Measurements from ENCODE around the gene MAP7D2.
A peak's percentile ranks its signal among the peaks of the same experiment; 100 is the strongest.

Gene MAP7D2

GRCh38 chrX:20005883-20006282 is 110.8 kb downstream of the MAP7D2 start:
- no peak overlapping the region for H3K4me3 ChIP-seq (ENCODE audit: low read depth, low read length)

GRCh38 chrX:20001588-20001987 is 115.1 kb downstream of the MAP7D2 start:
- no peak overlapping the region for H3K27ac ChIP-seq (ENCODE audit: low read depth, low read length)
- peaks cover 3% of the 10 kb centered on the region; the same call in 1 of the 2 replicates for H3K27me3 ChIP-seq (ENCODE audit: control insufficient read depth, insufficient read depth, low read length)
- peaks cover 9% of the 10 kb centered on the region; the same call in 1 of the 2 replicates for H3K4me1 ChIP-seq (ENCODE audit: control insufficient read depth, insufficient read depth, low read length)
- H3K36me3 ChIP-seq (ENCODE audit: control insufficient read depth, insufficient read depth, low read length) = no peaks in the 10 kb centered on the region
- no peak overlapping the region for H3K4me3 ChIP-seq (ENCODE audit: low read depth, low read length)
- H3K9ac ChIP-seq (ENCODE audit: low read length) = no peak overlapping the region
- H3K9me3 ChIP-seq (ENCODE audit: control insufficient read depth, insufficient read depth, low read depth, low read length) = no peaks in the 10 kb centered on the region

More at GRCh38 chrX:20005883-20006282, 110.8 kb downstream of the MAP7D2 start:
- Histone ChIP-seq H3K4me1 (ENCODE audit: control insufficient read depth, insufficient read depth, low read length) (peaks cover 9% of the 10 kb centered on the region; the same call in 1 of the 2 replicates), H3K9ac (ENCODE audit: low read length) (no peak overlapping the region), H3K27me3 (ENCODE audit: control insufficient read depth, insufficient read depth, low read length) (peaks cover 3% of the 10 kb centered on the region; the same call in 1 of the 2 replicates), H3K9me3 (ENCODE audit: control insufficient read depth, insufficient read depth, low read depth, low read length) (no peaks in the 10 kb centered on the region), H3K36me3 (ENCODE audit: control insufficient read depth, insufficient read depth, low read length) (no peaks in the 10 kb centered on the region), H3K27ac (ENCODE audit: low read depth, low read length) (no peak overlapping the region)

GRCh38 chrX:19991350-19991718 is 125.4 kb downstream of the MAP7D2 start:
- Histone ChIP-seq H3K4me1 (ENCODE audit: control insufficient read depth, insufficient read depth, low read length) (peaks cover 4% of the 10 kb centered on the region; the same call in 1 of the 2 replicates), H3K27me3 (ENCODE audit: control insufficient read depth, insufficient read depth, low read length) (no peaks in the 10 kb centered on the region), H3K9ac (ENCODE audit: low read length) (no peak overlapping the region), H3K9me3 (ENCODE audit: control insufficient read depth, insufficient read depth, low read depth, low read length) (no peaks in the 10 kb centered on the region), H3K36me3 (ENCODE audit: control insufficient read depth, insufficient read depth, low read length) (no peaks in the 10 kb centered on the region), H3K4me3 (ENCODE audit: low read depth, low read length) (peak overlapping the region; percentile 46; the same call in 1 of the 2 replicates), H3K27ac (ENCODE audit: low read depth, low read length) (no peak overlapping the region)

- Histone ChIP-seq H3K9me3 (ENCODE audit: control insufficient read depth, insufficient read depth, low read depth, low read length) (no peaks in the 10 kb centered on the region), H3K36me3 (ENCODE audit: control insufficient read depth, insufficient read depth, low read length) (no peaks in the 10 kb centered on the region), H3K9ac (ENCODE audit: low read length) (peak within 1 kb of the TSS; percentile 67), H3K27me3 (ENCODE audit: control insufficient read depth, insufficient read depth, low read length) (no peaks in the 10 kb centered on the region), H3K27ac (ENCODE audit: low read depth, low read length) (no peak within 1 kb of the TSS), H3K4me3 (ENCODE audit: low read depth, low read length) (peak within 1 kb of the TSS; percentile 85), H3K4me1 (ENCODE audit: control insufficient read depth, insufficient read depth, low read length) (peaks cover 4% of the 10 kb centered on the region; the same call in 1 of the 2 replicates)
Observed at GRCh38 chrX:19990556-19991349, 126.0 kb downstream of the MAP7D2 start, which contains the start of gene BCLAF3. BCLAF3 (minus strand) TSS chrX:19991061; CDS start chrX:19970264, 20,797 bp downstream.

GRCh38 chrX:19990151-19990555 is 126.6 kb downstream of the MAP7D2 start:
- H3K27ac ChIP-seq (ENCODE audit: low read depth, low read length) = no peak overlapping the region
- H3K36me3 ChIP-seq (ENCODE audit: control insufficient read depth, insufficient read depth, low read length) = no peaks in the 10 kb centered on the region
- peak overlapping the region; percentile 85 for H3K4me3 ChIP-seq (ENCODE audit: low read depth, low read length)
- peak overlapping the region; percentile 67 for H3K9ac ChIP-seq (ENCODE audit: low read length)
- no peaks in the 10 kb centered on the region for H3K9me3 ChIP-seq (ENCODE audit: control insufficient read depth, insufficient read depth, low read depth, low read length)
- H3K27me3 ChIP-seq (ENCODE audit: control insufficient read depth, insufficient read depth, low read length) = no peaks in the 10 kb centered on the region
- H3K4me1 ChIP-seq (ENCODE audit: control insufficient read depth, insufficient read depth, low read length) = peaks cover 4% of the 10 kb centered on the region; the same call in 1 of the 2 replicates

- Histone ChIP-seq H3K27ac (ENCODE audit: low read depth, low read length) (no peak overlapping the region), H3K4me3 (ENCODE audit: low read depth, low read length) (no peak overlapping the region), H3K36me3 (ENCODE audit: control insufficient read depth, insufficient read depth, low read length) (no peaks in the 10 kb centered on the region), H3K9ac (ENCODE audit: low read length) (no peak overlapping the region), H3K27me3 (ENCODE audit: control insufficient read depth, insufficient read depth, low read length) (no peaks in the 10 kb centered on the region), H3K4me1 (ENCODE audit: control insufficient read depth, insufficient read depth, low read length) (peaks cover 4% of the 10 kb centered on the region), H3K9me3 (ENCODE audit: control insufficient read depth, insufficient read depth, low read depth, low read length) (no peaks in the 10 kb centered on the region)
Observed at GRCh38 chrX:19987856-19988255, 128.9 kb downstream of the MAP7D2 start.

DNA sequence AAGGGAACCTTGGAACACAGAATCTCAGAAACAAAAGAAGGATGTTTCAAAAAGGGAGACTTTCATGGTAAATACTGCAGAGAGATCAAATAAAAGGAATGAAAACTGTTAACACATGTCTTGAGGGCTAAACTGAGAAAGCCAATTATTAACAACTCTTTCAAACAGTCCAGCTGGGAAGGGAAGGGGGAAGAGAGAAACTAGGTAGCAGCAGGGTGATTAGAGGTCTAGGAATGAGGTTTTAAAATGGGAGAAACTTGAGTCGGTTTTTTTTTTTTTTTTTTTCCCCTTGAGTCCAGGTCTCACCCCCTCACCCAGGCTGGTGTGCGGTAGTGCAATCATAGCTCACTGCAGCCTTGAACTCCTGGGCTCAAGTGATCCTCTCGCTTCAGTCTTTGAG is 130.2 kb downstream of the MAP7D2 start:
- Histone ChIP-seq H3K4me1 (ENCODE audit: control insufficient read depth, insufficient read depth, low read length) (peaks cover 13% of the 10 kb centered on the region), H3K36me3 (ENCODE audit: control insufficient read depth, insufficient read depth, low read length) (no peaks in the 10 kb centered on the region), H3K9me3 (ENCODE audit: control insufficient read depth, insufficient read depth, low read depth, low read length) (no peaks in the 10 kb centered on the region), H3K4me3 (ENCODE audit: low read depth, low read length) (no peak overlapping the region), H3K27ac (ENCODE audit: low read depth, low read length) (no peak overlapping the region), H3K27me3 (ENCODE audit: control insufficient read depth, insufficient read depth, low read length) (no peaks in the 10 kb centered on the region), H3K9ac (ENCODE audit: low read length) (no peak overlapping the region)

DNA sequence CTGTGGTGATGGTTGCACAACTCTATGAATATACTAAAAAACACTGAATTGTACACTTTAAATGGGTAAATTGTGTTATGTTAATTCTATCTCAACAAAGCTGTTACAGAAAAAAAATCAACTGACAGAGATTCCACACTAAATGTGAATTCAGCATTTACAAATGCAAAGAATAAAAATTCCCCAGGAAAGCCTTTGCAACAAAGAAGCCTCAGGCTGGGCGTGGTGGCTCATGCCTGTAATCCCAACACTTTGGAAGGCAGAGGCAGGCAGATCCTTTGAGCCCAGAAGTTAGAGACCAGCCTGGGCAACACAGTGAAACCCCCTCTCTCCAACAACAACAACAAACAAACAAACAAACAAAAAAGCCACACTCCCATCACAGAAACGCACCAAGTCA is 134.8 kb downstream of the MAP7D2 start:
- no peaks in the 10 kb centered on the region for H3K36me3 ChIP-seq (ENCODE audit: control insufficient read depth, insufficient read depth, low read length)
- no peak overlapping the region for H3K9ac ChIP-seq (ENCODE audit: low read length)
- H3K9me3 ChIP-seq (ENCODE audit: control insufficient read depth, insufficient read depth, low read depth, low read length) = peaks cover 9% of the 10 kb centered on the region
- H3K27me3 ChIP-seq (ENCODE audit: control insufficient read depth, insufficient read depth, low read length) = no peaks in the 10 kb centered on the region
- no peak overlapping the region for H3K27ac ChIP-seq (ENCODE audit: low read depth, low read length)
- peaks cover 9% of the 10 kb centered on the region; the same call in 1 of the 2 replicates for H3K4me1 ChIP-seq (ENCODE audit: control insufficient read depth, insufficient read depth, low read length)
- no peak overlapping the region for H3K4me3 ChIP-seq (ENCODE audit: low read depth, low read length)

DNA sequence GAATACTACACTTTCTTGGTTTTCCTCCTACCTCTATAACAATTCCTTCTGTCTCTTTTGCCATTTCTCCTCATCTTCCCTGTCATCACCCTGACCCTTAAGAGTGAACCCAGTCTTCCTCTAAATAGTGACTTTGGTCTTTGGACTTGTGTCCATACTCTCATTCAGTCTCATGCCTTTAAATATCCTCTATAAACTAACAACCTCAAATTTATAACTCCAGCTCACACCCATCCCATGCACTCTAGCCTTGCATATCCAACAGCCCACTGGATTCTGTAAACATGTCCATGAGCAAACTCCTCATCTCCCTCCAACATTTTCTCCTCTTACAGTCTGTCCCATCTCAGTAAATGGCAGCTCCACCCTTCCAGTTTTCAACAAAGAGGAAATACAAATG is 140.9 kb downstream of the MAP7D2 start:
- no peaks in the 10 kb centered on the region for H3K4me1 ChIP-seq (ENCODE audit: control insufficient read depth, insufficient read depth, low read length)
- no peaks in the 10 kb centered on the region for H3K36me3 ChIP-seq (ENCODE audit: control insufficient read depth, insufficient read depth, low read length)
- peaks cover 9% of the 10 kb centered on the region for H3K9me3 ChIP-seq (ENCODE audit: control insufficient read depth, insufficient read depth, low read depth, low read length)
- no peak overlapping the region for H3K27ac ChIP-seq (ENCODE audit: low read depth, low read length)
- H3K27me3 ChIP-seq (ENCODE audit: control insufficient read depth, insufficient read depth, low read length) = no peaks in the 10 kb centered on the region; the same call in 1 of the 2 replicates
- H3K4me3 ChIP-seq (ENCODE audit: low read depth, low read length) = no peak overlapping the region
- H3K9ac ChIP-seq (ENCODE audit: low read length) = no peak overlapping the region

GRCh38 chrX:19972984-19973383 is 143.7 kb downstream of the MAP7D2 start:
- peaks cover 6% of the 10 kb centered on the region for H3K9me3 ChIP-seq (ENCODE audit: control insufficient read depth, insufficient read depth, low read depth, low read length)

DNA sequence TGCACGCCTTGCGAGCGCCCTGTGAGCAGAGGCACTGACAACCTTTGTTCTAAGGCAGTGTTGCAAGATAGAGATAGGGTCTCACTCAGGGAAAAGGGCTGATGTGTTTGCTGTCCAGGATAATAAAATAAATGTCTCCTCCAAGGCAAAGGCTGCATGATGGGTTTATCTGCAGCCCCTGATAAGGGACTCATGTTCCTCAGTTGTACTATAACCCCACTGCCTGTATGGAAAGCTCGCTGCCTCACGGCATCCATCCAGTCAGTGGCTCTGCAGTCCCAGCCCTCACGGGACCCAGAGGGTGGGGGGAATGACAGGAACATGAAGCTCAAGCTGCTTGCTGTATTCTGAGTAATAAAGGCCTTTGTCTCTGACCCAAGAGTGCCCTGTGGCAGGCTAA is 148.4 kb downstream of the MAP7D2 start:
- H3K9me3 ChIP-seq (ENCODE audit: control insufficient read depth, insufficient read depth, low read depth, low read length) = no peaks in the 10 kb centered on the region
- peaks cover 22% of the 10 kb centered on the region for H3K36me3 ChIP-seq (ENCODE audit: control insufficient read depth, insufficient read depth, low read length)
- H3K9ac ChIP-seq (ENCODE audit: low read length) = no peak overlapping the region
- no peaks in the 10 kb centered on the region for H3K4me1 ChIP-seq (ENCODE audit: control insufficient read depth, insufficient read depth, low read length)
- H3K27me3 ChIP-seq (ENCODE audit: control insufficient read depth, insufficient read depth, low read length) = no peaks in the 10 kb centered on the region
- H3K4me3 ChIP-seq (ENCODE audit: low read depth, low read length) = no peak overlapping the region
- H3K27ac ChIP-seq (ENCODE audit: low read depth, low read length) = no peak overlapping the region

More at GRCh38 chrX:19972984-19973383, 143.7 kb downstream of the MAP7D2 start:
- no peak overlapping the region for H3K4me3 ChIP-seq (ENCODE audit: low read depth, low read length)
- H3K36me3 ChIP-seq (ENCODE audit: control insufficient read depth, insufficient read depth, low read length) = no peaks in the 10 kb centered on the region; the same call in 1 of the 2 replicates
- H3K27ac ChIP-seq (ENCODE audit: low read depth, low read length) = no peak overlapping the region
- no peaks in the 10 kb centered on the region; the same call in 1 of the 2 replicates for H3K27me3 ChIP-seq (ENCODE audit: control insufficient read depth, insufficient read depth, low read length)
- H3K4me1 ChIP-seq (ENCODE audit: control insufficient read depth, insufficient read depth, low read length) = no peaks in the 10 kb centered on the region
- no peak overlapping the region for H3K9ac ChIP-seq (ENCODE audit: low read length)
